GM23248 (cell line): ENCODE measurements around the gene MYH6.

ENCODE experiments used
- EZH2 ChIP-seq: fragments of 200-600 bp; sonication (generic); IDR thresholded peaks from 2 replicates; pipeline ENCODE4 v1.6.1; 2018; ENCODE audit warnings: antibody characterized with exemption, mild to moderate bottlenecking; ENCODE audit not compliant: insufficient read depth, poor library complexity, severe bottlenecking
- EZH2phosphoT487 ChIP-seq: fragments of 200-600 bp; sonication (generic); IDR thresholded peaks from 2 replicates; pipeline ENCODE4 v1.6.1; 2018; ENCODE audit warnings: antibody characterized with exemption, moderate library complexity, mild to moderate bottlenecking, low read depth; ENCODE audit not compliant: insufficient read depth

GRCh38 chr14:23347406-23348296 is 60.4 kb downstream of the MYH6 start:
- no peak for TF ChIP-seq EZH2phosphoT487
- no peak for TF ChIP-seq EZH2
